Thymus (tissue), 14 donors: ENCODE data around the gene SAA2. TPM values are rescaled to one million over a fixed set of nuclear protein-coding genes. Genes with fewer than 3 reads are reported as not detected.

Experiments used
- DNase-seq, 9 donors: peaks; one replicate each; pipeline ENCODE4 v3.0.0-alpha.2; 2013; ENCODE audit warnings: low spot score in 9 of 9, low read depth in 6 of 9, missing footprints in 1 of 9
- H3K27ac ChIP-seq, 2 donors: one replicate each; pipeline ENCODE4 v1.5.1; 2013; ENCODE audit warnings: control low read depth in 1 of 2, low read depth in 1 of 2, low read length in 1 of 2, mild to moderate bottlenecking in 1 of 2, moderate library complexity in 1 of 2
- H3K27me3 ChIP-seq, 2 donors: one replicate each; pipeline ENCODE4 v1.5.1; 2013; ENCODE audit warnings: low read length in 1 of 2; ENCODE audit not compliant: control insufficient read depth in 2 of 2, insufficient read depth in 1 of 2
- H3K36me3 ChIP-seq, 2 donors: one replicate each; pipeline ENCODE4 v1.5.1; 2013; ENCODE audit warnings: low read length in 1 of 2, mild to moderate bottlenecking in 1 of 2, moderate library complexity in 1 of 2; ENCODE audit not compliant: control insufficient read depth in 2 of 2, insufficient read depth in 2 of 2
- H3K4me1 ChIP-seq, 2 donors: one replicate each; pipeline ENCODE4 v1.5.1; 2013; ENCODE audit warnings: low read length in 2 of 2; ENCODE audit not compliant: control insufficient read depth in 2 of 2, insufficient read depth in 2 of 2
- H3K4me3 ChIP-seq, 2 donors: one replicate each; pipeline ENCODE4 v1.5.1; 2013; ENCODE audit warnings: low read length in 2 of 2, control low read depth in 1 of 2, mild to moderate bottlenecking in 1 of 2
- H3K9me3 ChIP-seq, 2 donors: one replicate each; pipeline ENCODE4 v1.5.1; 2013; ENCODE audit warnings: low read length in 1 of 2, mild to moderate bottlenecking in 1 of 2; ENCODE audit not compliant: control insufficient read depth in 2 of 2, insufficient read depth in 1 of 2
- WGBS: extraction: QIAGEN DNeasy Blood & Tissue Kit; methylation state at CpG from one replicate; pipeline ENCODE4 v1.1.7; 2013; 5-methylcytosine and 5-hydroxymethylcytosine counted together
- long read RNA-seq, 10 donors: transcript quantifications; one replicate each; lab custom pipeline, GENCODE V29; 2026
- polyA plus RNA-seq: library from polyadenylated mRNA; stranded (reverse); fragments of 200-250 nt; gene quantifications from one replicate; pipeline ENCODE4 v1.2.3, GENCODE V29; 2013
- total RNA-seq: library from RNA; stranded (reverse); fragments of 120-200 nt; gene quantifications from one replicate; pipeline ENCODE4 v1.2.4, GENCODE V29; 2013
- donor health status: healthy.

The SAA2 gene
- 7.9 TPM for total RNA-seq
- polyA plus RNA-seq = 605 TPM
- long read RNA-seq, donor 1 = 0 reads
- long read RNA-seq, donor 2 = 0 reads
- long read RNA-seq, donor 3, partial matches to known transcripts = 13 of 16 reads
- long read RNA-seq, donor 3, other reads (novel, unspliced or antisense) = 0 of 16 reads
- long read RNA-seq, donor 4, partial matches to known transcripts = 53 of 53 reads
- long read RNA-seq, donor 4, other reads (novel, unspliced or antisense) = 0 of 53 reads
- long read RNA-seq, donor 5, transcript SAA2-201 (4 exons, 563 nt) = major isoform, 5 of 5 reads
- long read RNA-seq, donor 5, partial matches to known transcripts = 0 of 5 reads
- long read RNA-seq, donor 5, other reads (novel, unspliced or antisense) = 0 of 5 reads
- long read RNA-seq, donor 6, partial matches to known transcripts = 0 of 2 reads
- long read RNA-seq, donor 6, other reads (novel, unspliced or antisense) = 0 of 2 reads
- long read RNA-seq, donor 7, partial matches to known transcripts = 48 of 50 reads
- long read RNA-seq, donor 7, other reads (novel, unspliced or antisense) = 0 of 50 reads
- long read RNA-seq, donor 8 = 0 reads
- long read RNA-seq, donor 9, partial matches to known transcripts = 5 of 5 reads
- long read RNA-seq, donor 9, other reads (novel, unspliced or antisense) = 0 of 5 reads
- long read RNA-seq, donor 10, partial matches to known transcripts = 12 of 12 reads
- long read RNA-seq, donor 10, other reads (novel, unspliced or antisense) = 0 of 12 reads

DNA sequence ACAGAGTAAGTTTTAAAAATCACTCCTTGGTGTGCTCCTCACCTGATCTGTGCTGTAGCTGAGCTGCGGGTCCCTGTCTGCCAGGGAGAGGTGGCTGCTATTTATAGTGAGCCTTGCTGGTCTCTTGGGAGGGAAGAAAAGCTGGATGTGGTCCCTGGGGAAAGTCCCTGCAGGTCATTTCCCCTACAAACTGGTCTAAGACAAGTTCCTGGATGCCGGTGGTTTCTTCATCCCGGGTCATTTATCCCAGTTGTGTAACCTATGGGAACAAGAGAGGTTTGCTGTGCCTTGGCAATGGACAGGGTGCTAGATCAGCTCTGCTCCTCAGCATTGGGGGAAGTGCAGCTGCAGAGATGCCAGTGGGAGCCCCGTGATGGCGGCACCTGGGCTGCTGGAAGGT, at the start of gene SAA2:
TSS of gene SAA2 (minus strand) at position 108 of the 400 bp plus-strand sequence. CDS start 657 bp downstream, outside the sequence.
- Histone ChIP-seq H3K27me3 (peaks cover 0 to 2% of the 10 kb centered on the region in 2 donors), H3K36me3 (no peaks in the 10 kb centered on the region), H3K27ac (no peak within 1 kb of the TSS), H3K4me1 (no peaks in the 10 kb centered on the region), H3K9me3 (no peaks in the 10 kb centered on the region), H3K4me3 (no peak within 1 kb of the TSS)
- DNase-seq = no peak
- 78% methylated on average over 5 of the region's 5 CpGs for WGBS

DNA sequence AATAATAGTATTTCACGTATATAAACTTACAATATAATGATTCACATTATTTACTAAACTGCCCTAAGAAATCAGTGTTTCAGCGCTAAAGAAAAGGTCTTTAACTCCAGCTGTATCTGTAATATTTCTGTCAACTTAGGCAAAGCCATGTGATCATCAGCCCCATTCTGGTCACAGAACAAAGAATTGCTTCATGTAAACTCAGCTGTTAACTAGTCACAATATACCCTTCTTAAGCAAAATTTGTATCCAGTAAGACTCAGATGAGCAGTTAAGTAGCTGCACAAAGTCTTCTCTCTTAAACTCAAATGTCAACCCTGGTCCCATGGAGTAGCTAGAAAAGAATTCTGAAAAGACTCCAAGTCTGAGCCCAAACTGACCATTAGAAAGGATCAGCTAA, 46.8 kb upstream of the SAA2 start:
- H3K4me1 ChIP-seq = no peaks in the 10 kb centered on the region
- H3K4me3 ChIP-seq = no peak overlapping the region
- H3K27ac ChIP-seq = no peak overlapping the region
- 96% methylated on average over 2 of the region's 2 CpGs for WGBS
- no peaks in the 10 kb centered on the region for H3K27me3 ChIP-seq
- no peak for DNase-seq
- H3K36me3 ChIP-seq = peaks cover 26 to 50% of the 10 kb centered on the region in 2 donors
- H3K9me3 ChIP-seq = no peaks in the 10 kb centered on the region

DNA sequence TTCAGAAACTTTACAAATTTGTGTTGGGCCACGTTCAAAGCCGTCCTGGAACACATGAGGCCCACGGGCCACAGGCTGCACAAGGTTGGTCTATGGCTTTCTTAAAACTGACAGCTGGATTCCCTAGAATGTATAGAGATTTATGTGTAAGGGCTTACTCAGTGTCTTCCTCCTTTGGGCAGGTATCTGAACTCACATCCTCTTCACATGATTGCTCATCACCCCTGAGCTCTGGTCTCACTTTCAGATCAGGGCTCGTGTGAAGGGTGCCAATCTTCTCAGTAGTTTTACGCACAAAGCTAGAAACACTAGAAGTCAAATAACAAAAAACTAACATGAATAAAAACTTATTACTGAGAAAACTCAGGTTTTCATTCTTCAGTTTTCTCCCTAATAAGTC, 46.4 kb upstream of the SAA2 start:
- Histone ChIP-seq H3K27ac (no peak overlapping the region), H3K27me3 (no peaks in the 10 kb centered on the region), H3K36me3 (peaks cover 26 to 52% of the 10 kb centered on the region in 2 donors), H3K4me1 (no peaks in the 10 kb centered on the region), H3K4me3 (no peak overlapping the region), H3K9me3 (no peaks in the 10 kb centered on the region)
- no peak for DNase-seq
- 99% methylated on average over 5 of the region's 5 CpGs for WGBS

DNA sequence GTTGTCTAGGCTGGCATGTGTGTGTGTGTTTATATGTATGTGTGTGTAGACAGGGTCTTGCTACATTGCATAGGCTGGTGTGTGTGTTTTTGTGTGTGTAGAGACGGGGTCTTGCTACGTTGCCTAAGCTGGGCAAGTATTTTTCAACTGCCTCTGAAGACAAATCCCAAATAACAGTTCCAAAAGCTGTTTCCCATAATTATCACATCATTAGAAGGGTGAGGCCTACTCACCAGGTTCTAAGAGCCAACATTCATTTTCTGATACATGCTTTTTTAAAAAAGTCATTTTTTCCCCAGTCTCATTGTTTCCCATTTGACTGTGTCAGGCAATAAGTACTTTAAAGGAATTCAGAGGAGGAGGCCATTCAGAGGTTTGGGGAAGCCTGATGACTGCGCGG, 40.4 kb upstream of the SAA2 start:
- peaks cover 31 to 49% of the 10 kb centered on the region in 2 donors for H3K36me3 ChIP-seq
- 98% methylated on average over 4 of the region's 4 CpGs for WGBS
- no peaks in the 10 kb centered on the region for H3K27me3 ChIP-seq
- H3K4me1 ChIP-seq = no peaks in the 10 kb centered on the region
- H3K4me3 ChIP-seq = no peak overlapping the region
- DNase-seq = no peak
- H3K27ac ChIP-seq = no peak overlapping the region
- H3K9me3 ChIP-seq = no peaks in the 10 kb centered on the region

DNA sequence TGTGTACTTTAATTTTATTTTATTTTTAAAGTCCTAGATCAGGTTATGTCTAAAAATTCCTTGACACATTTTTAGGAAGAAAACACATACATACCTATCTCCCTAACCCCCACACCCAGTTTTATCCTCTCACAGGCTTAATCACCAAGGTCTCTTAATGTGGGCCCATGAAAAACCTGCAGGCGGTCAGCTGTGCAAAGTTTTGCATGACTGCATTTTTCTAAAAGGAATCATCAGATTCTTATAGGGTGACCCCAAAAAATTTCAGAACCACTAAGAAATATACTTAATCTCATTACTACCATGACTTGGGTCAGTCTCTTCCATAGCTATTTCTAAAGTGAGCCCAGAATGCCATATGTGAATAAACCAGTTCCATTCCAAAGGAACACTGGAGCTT, 37.4 kb upstream of the SAA2 start:
- H3K27me3 ChIP-seq = no peaks in the 10 kb centered on the region
- no peak overlapping the region for H3K4me3 ChIP-seq
- 95% methylated on average over 1 of the region's 1 CpG for WGBS
- no peaks in the 10 kb centered on the region for H3K4me1 ChIP-seq
- peaks cover 33 to 43% of the 10 kb centered on the region in 2 donors for H3K36me3 ChIP-seq
- H3K27ac ChIP-seq = no peak overlapping the region
- H3K9me3 ChIP-seq = no peaks in the 10 kb centered on the region
- DNase-seq = no peak

DNA sequence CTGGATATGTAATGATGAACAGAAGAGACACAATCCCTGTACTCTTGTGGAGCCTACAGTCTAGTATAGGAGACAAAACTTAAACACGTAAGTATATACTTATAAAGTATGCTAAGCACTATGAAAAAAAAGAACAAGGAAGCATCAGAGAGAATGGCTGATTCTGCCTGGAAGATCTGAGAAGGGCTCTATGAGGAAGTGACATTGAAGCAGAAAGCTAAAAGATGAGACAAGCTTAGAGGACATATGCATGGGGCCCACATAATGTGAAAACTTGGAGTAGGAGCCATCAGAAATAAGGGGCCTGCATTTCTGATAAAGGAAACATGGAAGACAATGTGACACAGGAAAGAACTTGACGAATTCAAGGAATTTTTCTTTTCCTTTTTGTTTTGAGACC, 34.2 kb upstream of the SAA2 start:
- peaks cover 24 to 28% of the 10 kb centered on the region in 2 donors for H3K36me3 ChIP-seq
- no peak overlapping the region for H3K27ac ChIP-seq
- no peaks in the 10 kb centered on the region for H3K27me3 ChIP-seq
- H3K4me1 ChIP-seq = no peaks in the 10 kb centered on the region
- WGBS = 96% methylated on average over 2 of the region's 2 CpGs
- DNase-seq = no peak
- H3K4me3 ChIP-seq = no peak overlapping the region
- H3K9me3 ChIP-seq = no peaks in the 10 kb centered on the region

DNA sequence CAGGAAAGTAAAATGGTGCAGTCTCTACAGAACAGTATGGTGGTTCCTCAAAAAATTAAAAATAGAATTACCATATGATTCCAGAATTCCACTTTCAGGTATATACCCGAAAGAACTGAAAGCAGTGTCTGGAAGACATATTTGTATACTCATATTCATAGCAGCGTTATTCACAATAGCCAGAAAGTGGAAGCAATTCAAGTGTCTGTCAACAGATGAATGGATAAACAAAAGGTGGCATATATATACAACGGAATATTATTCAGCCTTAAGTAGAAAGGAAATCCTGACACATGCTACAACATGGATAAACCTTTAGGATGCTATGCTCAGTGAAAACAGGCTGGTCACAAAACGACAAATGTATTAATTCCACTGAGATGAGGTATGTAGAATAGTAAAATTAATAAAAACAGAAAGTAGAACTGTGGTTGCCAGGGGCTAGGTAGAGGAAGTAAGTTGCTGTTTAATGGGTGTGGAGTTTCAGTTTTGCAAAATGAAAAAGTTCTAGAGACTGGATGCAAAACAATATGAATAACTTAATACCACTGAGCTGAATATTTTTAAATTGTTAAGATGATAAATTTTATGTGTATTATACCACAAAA, 32.1 kb upstream of the SAA2 start:
- Histone ChIP-seq H3K4me1 (no peaks in the 10 kb centered on the region), H3K9me3 (no peaks in the 10 kb centered on the region), H3K27me3 (no peaks in the 10 kb centered on the region), H3K27ac (no peak overlapping the region), H3K4me3 (no peak overlapping the region), H3K36me3 (peaks cover 12% of the 10 kb centered on the region in 2 donors)
- WGBS = 95% methylated on average over 4 of the region's 4 CpGs
- DNase-seq = no peak

DNA sequence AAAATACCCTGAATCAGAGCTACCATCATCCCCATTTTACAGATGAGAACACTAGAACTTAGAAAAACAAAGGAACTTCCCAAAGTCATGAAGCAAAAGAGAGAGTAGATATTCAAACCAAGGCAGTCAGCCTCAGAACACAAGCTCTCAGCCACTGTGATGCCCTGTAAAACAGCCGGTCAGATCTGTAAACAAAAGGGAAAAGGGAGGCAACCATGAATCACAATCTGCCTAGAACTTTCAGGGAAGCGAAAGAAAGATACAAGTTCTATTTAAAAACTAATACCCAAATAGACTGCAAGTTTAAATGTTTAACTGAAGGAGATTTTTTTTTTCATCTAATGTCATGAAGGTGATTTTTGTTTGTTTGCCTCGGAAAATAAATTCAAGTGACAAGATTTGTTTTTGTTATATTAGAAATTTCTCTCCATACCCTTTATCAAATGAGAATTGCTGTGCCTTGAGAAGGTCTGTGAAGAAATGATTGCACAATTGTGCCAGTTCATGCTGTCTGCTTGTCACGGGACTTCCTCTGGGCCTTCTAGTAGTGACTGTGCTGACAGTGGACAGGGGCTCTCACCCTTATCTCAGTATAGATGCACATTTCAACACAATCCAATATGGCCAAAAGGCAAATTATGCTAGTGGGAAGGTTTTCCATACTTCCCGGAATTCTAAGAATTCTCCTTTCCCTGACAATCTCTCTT, 29.2 kb upstream of the SAA2 start:
- no peak for DNase-seq
- 96% methylated on average over 5 of the region's 5 CpGs for WGBS
- H3K27ac ChIP-seq = no peak overlapping the region
- no peaks in the 10 kb centered on the region for H3K4me1 ChIP-seq
- peaks cover 10 to 12% of the 10 kb centered on the region in 2 donors for H3K36me3 ChIP-seq
- H3K27me3 ChIP-seq = no peaks in the 10 kb centered on the region
- H3K4me3 ChIP-seq = no peak overlapping the region
- no peaks in the 10 kb centered on the region for H3K9me3 ChIP-seq
